ENCODE data around the gene LAMB3. TPM values are rescaled to one million over a fixed set of nuclear protein-coding genes. Genes with fewer than 3 reads are reported as not detected.

Gene LAMB3
- polyA plus RNA-seq, 1 of the 3 experiments (the other 2 are of a cell fraction), result 18.0 TPM

- Histone ChIP-seq H3K36me3 (replicated peaks in 1 of 2; ENCODE audit: control insufficient read depth in 1 of 2, insufficient read depth in 2 of 2, low read length in 1 of 2) (peaks cover 0 to 12% of the 10 kb centered on the region in 2 experiments), H2AFZ (ENCODE audit: low read depth) (no peak overlapping the region), H3K9me2 (no peaks in the 10 kb centered on the region), H3K27me3 (ENCODE audit: insufficient read depth) (no peaks in the 10 kb centered on the region), H3K9ac (no peak overlapping the region), H3K27ac (ENCODE audit: low read depth in 2 of 2, low read length in 1 of 2) (no peak overlapping the region), H3K4me2 (no peak overlapping the region), H3K9me3 (no peaks in the 10 kb centered on the region), H4K20me1 (ENCODE audit: insufficient read depth) (no peaks in the 10 kb centered on the region), H3K4me3 (ENCODE audit: low read depth in 2 of 2, low read length in 1 of 2) (no peak overlapping the region), H3F3A (replicated peaks; ENCODE audit: insufficient read depth) (no peaks in the 10 kb centered on the region), H3K4me1 (ENCODE audit: control insufficient read depth in 1 of 2, insufficient read depth in 2 of 2, low read depth in 1 of 2, low read length in 1 of 2) (peaks cover 16 to 31% of the 10 kb centered on the region in 2 experiments; a peak in 3 of 4 replicates), H3K79me2 (ENCODE audit: insufficient read depth) (no peaks in the 10 kb centered on the region)
- POLR2A ChIA-PET, result no interaction called here
- CTCF ChIA-PET, result interaction anchor here (0.7 to 6.9 kb wide), 7 partner anchors 8 to 56 kb away, joined by 3 to 43 read pairs (median 5); no protein-coding TSS in a partner anchor
- TF ChIP-seq NFIC (IDR thresholded peaks at IDR 0.05; ENCODE audit: borderline replicate concordance) (no peak), NRF1 (IDR thresholded peaks at IDR 0.05; ENCODE audit: low read depth, low read length) (no peak), ZBTB33 (IDR thresholded peaks at IDR 0.05; ENCODE audit: borderline replicate concordance, low read depth) (no peak), MEF2A (IDR thresholded peaks at IDR 0.05; ENCODE audit: borderline replicate concordance, low read depth) (no peak)
- DNase-seq, result no peak
- WGBS (ENCODE audit: low lambda C conversion rate), result 83% methylated on average over 3 of the region's 3 CpGs
Measured at GRCh38 chr1:209620487-209620884, 31.7 kb downstream of the LAMB3 start.

GRCh38 chr1:209619696-209620486 lies 32.3 kb downstream of the LAMB3 start:
- Histone ChIP-seq H3K4me1 (ENCODE audit: control insufficient read depth in 1 of 2, insufficient read depth in 2 of 2, low read depth in 1 of 2, low read length in 1 of 2) (peaks cover 10 to 31% of the 10 kb centered on the region in 2 experiments; a peak in 2 of 4 replicates), H4K20me1 (ENCODE audit: insufficient read depth) (no peaks in the 10 kb centered on the region), H3K9ac (no peak overlapping the region), H3F3A (replicated peaks; ENCODE audit: insufficient read depth) (no peaks in the 10 kb centered on the region), H3K27ac (ENCODE audit: low read depth in 2 of 2, low read length in 1 of 2) (no peak overlapping the region), H3K36me3 (replicated peaks in 1 of 2; ENCODE audit: control insufficient read depth in 1 of 2, insufficient read depth in 2 of 2, low read length in 1 of 2) (peaks cover 1 to 17% of the 10 kb centered on the region in 2 experiments), H3K79me2 (ENCODE audit: insufficient read depth) (no peaks in the 10 kb centered on the region), H3K4me2 (no peak overlapping the region), H3K4me3 (ENCODE audit: low read depth in 2 of 2, low read length in 1 of 2) (no peak overlapping the region), H2AFZ (ENCODE audit: low read depth) (no peak overlapping the region), H3K27me3 (ENCODE audit: insufficient read depth) (no peaks in the 10 kb centered on the region), H3K9me3 (no peaks in the 10 kb centered on the region), H3K9me2 (no peaks in the 10 kb centered on the region)
- WGBS (ENCODE audit: low lambda C conversion rate), result 79% methylated on average over 7 of the region's 7 CpGs
- CTCF ChIA-PET, result interaction anchor here (0.7 to 6.9 kb wide), 12 partner anchors 8 to 73 kb away, joined by 3 to 43 read pairs (median 4); no protein-coding TSS in a partner anchor
- no peak for DNase-seq
- TF ChIP-seq RXRA (IDR thresholded peaks at IDR 0.05; ENCODE audit: borderline replicate concordance, low read depth) (no peak), TCF12 (IDR thresholded peaks at IDR 0.05) (no peak), GATA2 (CRISPR knock-in tag; IDR thresholded peaks at IDR 0.05) (no peak), NRF1 (IDR thresholded peaks at IDR 0.05; ENCODE audit: low read depth, low read length) (no peak), EZH2phosphoT487 (IDR thresholded peaks at IDR 0.05; ENCODE audit: borderline replicate concordance, low read depth) (no peak), USF1 (IDR thresholded peaks at IDR 0.05; ENCODE audit: borderline replicate concordance, low read depth) (no peak), CTCF (IDR thresholded peaks at IDR 0.05) (no peak), EP300 (IDR thresholded peaks at IDR 0.05; ENCODE audit: borderline replicate concordance in 1 of 2, low read depth in 1 of 2, low read length in 1 of 2) (no peak), MAX (IDR thresholded peaks at IDR 0.05; ENCODE audit: low read depth) (no peak), GABPA (IDR thresholded peaks at IDR 0.05; ENCODE audit: low read depth) (no peak), MEF2A (IDR thresholded peaks at IDR 0.05; ENCODE audit: borderline replicate concordance, low read depth) (no peak), FOXJ3 (CRISPR knock-in tag; IDR thresholded peaks at IDR 0.05) (no peak), FOXM1 (IDR thresholded peaks at IDR 0.05; ENCODE audit: low read depth) (no peak), TAF1 (IDR thresholded peaks at IDR 0.05; ENCODE audit: borderline replicate concordance, low read depth, low read length) (no peak), RAD21 (IDR thresholded peaks at IDR 0.05; ENCODE audit: low read length) (no peak)
- POLR2A ChIA-PET, result no interaction called here
